ENCODE data around the gene CUBN.

DNA sequence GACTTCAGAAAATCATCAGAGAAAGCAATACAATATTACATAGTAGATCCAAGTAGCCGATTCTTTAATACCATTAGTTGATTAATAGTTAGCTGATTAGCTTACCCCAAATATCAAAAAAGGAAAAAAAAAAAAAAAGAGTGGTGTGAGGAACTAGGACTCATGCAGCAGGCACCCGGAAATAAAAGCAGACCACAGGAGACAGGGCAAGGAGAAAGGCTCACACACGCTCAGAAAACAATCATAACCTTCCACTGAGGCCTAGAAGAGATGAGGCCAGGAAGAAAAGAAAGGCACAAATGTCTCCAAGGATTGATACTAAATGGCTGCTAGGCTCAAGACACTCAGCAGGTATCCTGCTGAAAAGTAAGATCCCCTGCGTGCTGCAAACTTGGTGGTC is 45.9 kb upstream of the CUBN start:
- TF ChIP-seq YY1 (IDR thresholded peaks at IDR 0.05; ENCODE audit: insufficient read depth, insufficient read length) = no peak
- TF ChIP-seq ZNF274 (IDR thresholded peaks at IDR 0.05; ENCODE audit: low read depth, low read length) = no peak

Data from NT2/D1 (cell line).